H1 (cell line): ENCODE measurements around the gene ORC2. TPM values are rescaled to one million over a fixed set of nuclear protein-coding genes. Genes with fewer than 3 reads are reported as not detected.

Experiments
- CTCF ChIA-PET: fragments of 300-600 bp; sonication (Branson Sonifier 250); formaldehyde crosslinking; loops from one replicate; lab custom pipeline; 2021; ENCODE audit not compliant: partially characterized antibody; lab: Charles Lee
- POLR2A ChIA-PET: fragments of 300-600 bp; sonication (Branson Sonifier 250); formaldehyde crosslinking; loops from one replicate; lab custom pipeline; 2021; ENCODE audit warnings: inconsistent platforms; ENCODE audit not compliant: partially characterized antibody; lab: Charles Lee
- DNase-seq, 2 experiments: peaks; one replicate each; pipeline versions ENCODE4 v3.0.0 to v3.0.0-alpha.2; 2010 to 2022; ENCODE audit warnings: low spot score in 2 of 2, low read depth in 1 of 2, mixed read lengths in 1 of 2
- FAIRE-seq: peaks from 2 replicates; lab custom pipeline; 2011; peaks lifted over from hg19 to GRCh38; lab: Jason Lieb, UNC
- H2AFZ ChIP-seq: 2 replicates; pipeline ENCODE4 v1.8.1; 2012; ENCODE audit warnings: low read length, inconsistent platforms
- H2AK5ac ChIP-seq: 2 replicates; pipeline ENCODE4 v1.6.1; 2013; ENCODE audit warnings: low read depth, low read length
- H2BK120ac ChIP-seq: replicated peaks from 2 replicates; pipeline ENCODE3; 2013; ENCODE audit warnings: low read depth, low read length, inconsistent platforms
- H2BK12ac ChIP-seq: 2 replicates; pipeline ENCODE4 v1.6.1; 2013; ENCODE audit warnings: low read depth, low read length
- H2BK15ac ChIP-seq: 2 replicates; pipeline ENCODE4 v1.6.1; 2013; ENCODE audit warnings: low read length
- H2BK20ac ChIP-seq: 2 replicates; pipeline ENCODE4 v1.6.1; 2013; ENCODE audit warnings: low read length
- H2BK5ac ChIP-seq: 2 replicates; pipeline ENCODE4 v1.6.1; 2013; ENCODE audit warnings: low read depth, low read length
- H3K14ac ChIP-seq: 2 replicates; pipeline ENCODE4 v1.6.1; 2013; ENCODE audit warnings: inconsistent platforms; ENCODE audit not compliant: insufficient read length
- H3K18ac ChIP-seq: 2 replicates; pipeline ENCODE4 v1.6.1; 2013; ENCODE audit warnings: low read length; ENCODE audit errors: extremely low read depth
- H3K23ac ChIP-seq: 2 replicates; pipeline ENCODE4 v1.6.1; 2013; ENCODE audit warnings: inconsistent platforms; ENCODE audit not compliant: insufficient read length
- H3K23me2 ChIP-seq: 2 replicates; pipeline ENCODE4 v1.6.1; 2013; ENCODE audit warnings: low read depth, low read length
- H3K27ac ChIP-seq: 2 replicates; pipeline ENCODE4 v1.6.1; 2011; ENCODE audit warnings: low read depth, low read length, inconsistent platforms
- H3K27me3 ChIP-seq, 4 experiments: replicated peaks in 1 of 4; 1 replicate in 1 of 4; 2 replicates in 3 of 4; pipeline versions ENCODE4 v1.6.1 to v1.8.1; 2011 to 2013; ENCODE audit warnings: low read length in 3 of 4, mild to moderate bottlenecking in 3 of 4, inconsistent platforms in 2 of 4, mixed read lengths in 2 of 4, moderate library complexity in 1 of 4; ENCODE audit not compliant: control insufficient read depth in 3 of 4, insufficient read depth in 3 of 4; ENCODE audit errors: extremely low read depth in 1 of 4
- H3K36me3 ChIP-seq, 4 experiments: 2 replicates each; pipeline versions ENCODE4 v1.6.1 to v1.8.1; 2011 to 2013; ENCODE audit warnings: mild to moderate bottlenecking in 4 of 4, low read length in 3 of 4, moderate library complexity in 2 of 4, control low read depth in 1 of 4, inconsistent platforms in 1 of 4; ENCODE audit not compliant: insufficient read depth in 4 of 4, control insufficient read depth in 2 of 4
- H3K4ac ChIP-seq: replicated peaks from 2 replicates; pipeline ENCODE3; 2013; ENCODE audit warnings: low read length, low read depth, mixed read lengths, inconsistent platforms; ENCODE audit not compliant: insufficient read length
- H3K4me1 ChIP-seq, 4 experiments: replicated peaks in 1 of 4; 1 replicate in 1 of 4; 2 replicates in 3 of 4; pipeline versions ENCODE4 v1.6.1 to v1.8.1; 2011 to 2013; ENCODE audit warnings: low read length in 3 of 4, inconsistent platforms in 2 of 4, mixed read lengths in 1 of 4; ENCODE audit not compliant: insufficient read depth in 4 of 4, control insufficient read depth in 3 of 4
- H3K4me2 ChIP-seq, 2 experiments: 2 replicates each; pipeline versions ENCODE4 v1.6.1 to v1.8.1; 2011 to 2013; ENCODE audit warnings: low read depth in 2 of 2, low read length in 2 of 2, control low read depth in 1 of 2, inconsistent platforms in 1 of 2, mild to moderate bottlenecking in 1 of 2; ENCODE audit not compliant: insufficient read depth in 1 of 2
- H3K4me3 ChIP-seq, 4 experiments: fragments of 200-600, 300-600 bp in 1 of 4; sonication (generic), shearing (Covaris generic), sonication (Bioruptor Twin) in 1 of 4; 2 replicates each; pipeline versions ENCODE4 v1.5.1 to v1.8.1; 2011 to 2016; ENCODE audit warnings: low read length in 4 of 4, low read depth in 3 of 4, control low read depth in 2 of 4, inconsistent platforms in 2 of 4, mild to moderate bottlenecking in 2 of 4, mixed read lengths in 1 of 4, moderate library complexity in 1 of 4; ENCODE audit not compliant: insufficient read depth in 2 of 4; ENCODE audit errors: extremely low read depth in 1 of 4
- H3K56ac ChIP-seq: replicated peaks from 2 replicates; pipeline ENCODE3; 2013; ENCODE audit warnings: low read depth, mild to moderate bottlenecking, mixed read lengths, low read length, inconsistent platforms; ENCODE audit not compliant: insufficient read length
- H3K79me1 ChIP-seq: 2 replicates; pipeline ENCODE4 v1.6.1; 2013; ENCODE audit warnings: low read depth, low read length, control low read depth
- H3K79me2 ChIP-seq, 2 experiments: 2 replicates each; pipeline versions ENCODE4 v1.6.1 to v1.8.1; 2012 to 2013; ENCODE audit warnings: low read length in 2 of 2, mild to moderate bottlenecking in 2 of 2, inconsistent platforms in 1 of 2; ENCODE audit not compliant: insufficient read depth in 2 of 2, control insufficient read depth in 1 of 2
- H3K9ac ChIP-seq, 4 experiments: replicated peaks in 1 of 4; 1 replicate in 1 of 4; 2 replicates in 3 of 4; pipeline versions ENCODE4 v1.6.1 to v1.8.1; 2011 to 2013; ENCODE audit warnings: low read depth in 3 of 4, low read length in 3 of 4, control low read depth in 2 of 4, mild to moderate bottlenecking in 2 of 4, moderate library complexity in 2 of 4, inconsistent platforms in 1 of 4; ENCODE audit errors: extremely low read depth in 1 of 4
- H3K9me3 ChIP-seq, 2 experiments: 2 replicates each; pipeline versions ENCODE4 v1.6.1 to v1.8.1; 2012 to 2013; ENCODE audit warnings: mild to moderate bottlenecking in 2 of 2, moderate library complexity in 2 of 2, control low read depth in 1 of 2, inconsistent platforms in 1 of 2, low read depth in 1 of 2, low read length in 1 of 2, mixed read lengths in 1 of 2; ENCODE audit not compliant: insufficient read depth in 2 of 2
- H4K20me1 ChIP-seq, 2 experiments: replicated peaks in 1 of 2; 2 replicates each; pipeline versions ENCODE3 to v1.8.1; 2011 to 2013; ENCODE audit warnings: inconsistent platforms in 2 of 2, low read length in 2 of 2, mild to moderate bottlenecking in 1 of 2; ENCODE audit not compliant: insufficient read depth in 2 of 2, control insufficient read depth in 1 of 2
- H4K5ac ChIP-seq: 2 replicates; pipeline ENCODE4 v1.6.1; 2013; ENCODE audit warnings: low read length, low read depth, mixed read lengths, inconsistent platforms; ENCODE audit not compliant: insufficient read length
- H4K8ac ChIP-seq: 2 replicates; pipeline ENCODE4 v1.8.0; 2013; ENCODE audit warnings: mild to moderate bottlenecking, moderate library complexity, low read length, inconsistent platforms; ENCODE audit not compliant: insufficient read depth; ENCODE audit errors: extremely low read depth
- H4K91ac ChIP-seq: replicated peaks from 2 replicates; pipeline ENCODE3; 2013; ENCODE audit warnings: low read length, mixed read lengths, inconsistent platforms; ENCODE audit not compliant: insufficient read length
- CBX8 ChIP-seq: fragments of 300-800, 300-1000 bp; sonication (generic); IDR thresholded peaks from 2 replicates; pipeline ENCODE4 v1.7.1; 2016; ENCODE audit warnings: low read depth, low read length, borderline replicate concordance
- CHD2 ChIP-seq: IDR thresholded peaks from 2 replicates; pipeline ENCODE4 v1.6.1; 2012; ENCODE audit warnings: low read length, improper control_type of control experiment
- CREB1 ChIP-seq: IDR thresholded peaks from 2 replicates; pipeline ENCODE4 v1.6.1; 2012; ENCODE audit warnings: inconsistent platforms
- EP300 ChIP-seq, 2 experiments: IDR thresholded peaks; 1 replicate in 1 of 2; 2 replicates in 1 of 2; pipeline ENCODE4 v1.6.1; 2011 to 2012; ENCODE audit warnings: low read depth in 2 of 2, low read length in 2 of 2, mild to moderate bottlenecking in 2 of 2, borderline replicate concordance in 1 of 2, inconsistent platforms in 1 of 2, moderate library complexity in 1 of 2
- JUND ChIP-seq: IDR thresholded peaks from 2 replicates; pipeline ENCODE4 v1.6.1; 2011; ENCODE audit warnings: mild to moderate bottlenecking, improper control_type of control experiment, low read length
- MAX ChIP-seq: IDR thresholded peaks from 2 replicates; pipeline ENCODE4 v1.6.1; 2012; ENCODE audit warnings: inconsistent platforms
- NRF1 ChIP-seq: IDR thresholded peaks from 2 replicates; pipeline ENCODE4 v1.6.1; 2011; ENCODE audit warnings: mild to moderate bottlenecking, low read depth, low read length, improper control_type of control experiment
- POLR2A ChIP-seq, 2 experiments: IDR thresholded peaks; 1 replicate in 1 of 2; 2 replicates in 1 of 2; pipeline ENCODE4 v1.6.1; 2011; ENCODE audit warnings: low read depth in 2 of 2, low read length in 2 of 2, mild to moderate bottlenecking in 2 of 2; ENCODE audit errors: control extremely low read depth in 1 of 2
- RAD21 ChIP-seq, 2 experiments: IDR thresholded peaks in 1 of 2; conservative IDR thresholded peaks in 1 of 2; 2 replicates each; pipeline ENCODE4 v1.6.1; 2011; ENCODE audit warnings: low read depth in 2 of 2, low read length in 2 of 2, improper control_type of control experiment in 1 of 2, inconsistent platforms in 1 of 2, mild to moderate bottlenecking in 1 of 2, moderate library complexity in 1 of 2
- RNF2 ChIP-seq: fragments of 200-900, 300-1000 bp; sonication (generic); IDR thresholded peaks from 2 replicates; pipeline ENCODE4 v1.7.1; 2016; ENCODE audit warnings: borderline replicate concordance, low read depth, mild to moderate bottlenecking, antibody characterized with exemption, low read length; ENCODE audit not compliant: poor library complexity, severe bottlenecking; ENCODE audit errors: missing control alignments
- SP1 ChIP-seq: IDR thresholded peaks from 2 replicates; pipeline ENCODE4 v1.6.1; 2011; ENCODE audit warnings: low read depth, low read length
- SP4 ChIP-seq: IDR thresholded peaks from 2 replicates; pipeline ENCODE4 v1.6.1; 2012; ENCODE audit warnings: low read length, inconsistent platforms
- TCF12 ChIP-seq: IDR thresholded peaks from 2 replicates; pipeline ENCODE4 v1.6.1; 2011; ENCODE audit warnings: low read depth, mild to moderate bottlenecking, low read length
- polyA plus RNA-seq, 7 experiments: library from polyadenylated mRNA; depleted of rRNA in 3 of 7; stranded (reverse) in 5 of 7; unstranded in 2 of 7; fragments of >200 nt in 5 of 7; fragments of 200-250 nt in 2 of 7; gene quantifications; 1 replicate in 5 of 7; 2 replicates in 1 of 7; 4 replicates in 1 of 7; pipeline versions ENCODE4 v1.2.1 to v1.2.3, GENCODE V29; 2011 to 2013; ENCODE audit warnings: missing spikeins in 2 of 7, mixed read lengths in 2 of 7
- total RNA-seq: library from RNA; stranded (reverse); fragmentation: NEBNext Ultra II Directional; extraction: Animal tissue kit (Norgen Biotek cat#: 25700); gene quantifications from 2 replicates; pipeline ENCODE4 v1.2.1, GENCODE V29; 2021

ORC2 gene
- total and polyA plus RNA-seq, 2 of the 8 experiments (the other 6 are each of a cell fraction or from before 2014, with no cell fraction given): 7.1 to 89.8 TPM

DNA sequence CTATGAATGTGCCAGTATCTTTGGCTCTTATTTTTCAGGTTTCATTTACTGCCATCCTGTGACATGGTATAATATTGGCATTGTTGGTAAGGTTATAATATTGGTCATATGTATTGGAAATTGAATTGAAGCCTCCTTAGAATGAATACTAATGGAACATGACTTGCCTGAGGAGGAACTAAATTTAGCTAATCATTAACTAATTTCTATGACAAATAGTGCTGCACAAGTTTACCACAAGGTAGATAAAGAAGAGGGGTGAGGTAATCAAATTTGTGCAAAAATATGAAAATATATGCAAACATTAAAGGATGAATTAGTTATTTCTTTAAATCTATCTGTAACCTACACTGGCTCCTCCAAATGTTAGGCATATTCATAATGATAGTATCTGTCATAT, 43.2 kb upstream of the ORC2 start:
- H3K9me3 ChIP-seq: no peaks in the 10 kb centered on the region
- H3K79me2 ChIP-seq: no peaks in the 10 kb centered on the region
- H2BK5ac ChIP-seq: no peak overlapping the region
- DNase-seq: no peak
- H3K14ac ChIP-seq: no peak overlapping the region
- TF ChIP-seq POLR2A (IDR thresholded peaks at IDR 0.05; ENCODE audit: control extremely low read depth in 1 of 2, low read depth in 2 of 2, low read length in 2 of 2): no peak
- TF ChIP-seq SP4: no peak
- no peak for TF ChIP-seq CREB1
- TF ChIP-seq MAX: no peak
- TF ChIP-seq TCF12: no peak
- no peak for TF ChIP-seq CBX8
- no peak for TF ChIP-seq RAD21 (IDR thresholded peaks at IDR 0.05 in 1 of 2, conservative IDR thresholded peaks at IDR 0.05 in 1 of 2; ENCODE audit: low read depth in 2 of 2, low read length in 2 of 2)
- TF ChIP-seq SP1: no peak
- no peak for TF ChIP-seq NRF1
- TF ChIP-seq JUND: no peak
- no peak for TF ChIP-seq RNF2
- TF ChIP-seq EP300 (IDR thresholded peaks at IDR 0.05; ENCODE audit: borderline replicate concordance in 1 of 2, low read depth in 2 of 2, low read length in 2 of 2): no peak
- TF ChIP-seq CHD2: no peak
- H3K4ac ChIP-seq: no peak overlapping the region
- H3K56ac ChIP-seq: no peak overlapping the region
- CTCF ChIA-PET: no interaction called here
- H2AK5ac ChIP-seq: no peak overlapping the region
- H3K4me1 ChIP-seq: no peaks in the 10 kb centered on the region
- no peaks in the 10 kb centered on the region for H4K20me1 ChIP-seq
- H3K23ac ChIP-seq: no peak overlapping the region
- H3K4me3 ChIP-seq: no peak overlapping the region
- H3K27ac ChIP-seq: no peak overlapping the region
- no peaks in the 10 kb centered on the region for H3K79me1 ChIP-seq
- H4K91ac ChIP-seq: no peak overlapping the region
- no peak overlapping the region for H2BK120ac ChIP-seq
- H2BK12ac ChIP-seq: no peak overlapping the region
- H3K23me2 ChIP-seq: no peaks in the 10 kb centered on the region
- H3K4me2 ChIP-seq: no peak overlapping the region
- H2BK15ac ChIP-seq: no peak overlapping the region
- H2BK20ac ChIP-seq: no peak overlapping the region
- H3K27me3 ChIP-seq: no peaks in the 10 kb centered on the region
- POLR2A ChIA-PET: no interaction called here
- FAIRE-seq: no peak
- no peak overlapping the region for H3K18ac ChIP-seq
- H4K5ac ChIP-seq: no peak overlapping the region
- no peaks in the 10 kb centered on the region for H3K36me3 ChIP-seq
- no peak overlapping the region for H4K8ac ChIP-seq
- H3K9ac ChIP-seq: no peak overlapping the region
- H2AFZ ChIP-seq: no peak overlapping the region
